ENCODE results near the gene GABBR2.

GRCh38 chr9:98647236-98647635 is 61.5 kb downstream of the GABBR2 start:
- TF ChIP-seq, protein P1, sequence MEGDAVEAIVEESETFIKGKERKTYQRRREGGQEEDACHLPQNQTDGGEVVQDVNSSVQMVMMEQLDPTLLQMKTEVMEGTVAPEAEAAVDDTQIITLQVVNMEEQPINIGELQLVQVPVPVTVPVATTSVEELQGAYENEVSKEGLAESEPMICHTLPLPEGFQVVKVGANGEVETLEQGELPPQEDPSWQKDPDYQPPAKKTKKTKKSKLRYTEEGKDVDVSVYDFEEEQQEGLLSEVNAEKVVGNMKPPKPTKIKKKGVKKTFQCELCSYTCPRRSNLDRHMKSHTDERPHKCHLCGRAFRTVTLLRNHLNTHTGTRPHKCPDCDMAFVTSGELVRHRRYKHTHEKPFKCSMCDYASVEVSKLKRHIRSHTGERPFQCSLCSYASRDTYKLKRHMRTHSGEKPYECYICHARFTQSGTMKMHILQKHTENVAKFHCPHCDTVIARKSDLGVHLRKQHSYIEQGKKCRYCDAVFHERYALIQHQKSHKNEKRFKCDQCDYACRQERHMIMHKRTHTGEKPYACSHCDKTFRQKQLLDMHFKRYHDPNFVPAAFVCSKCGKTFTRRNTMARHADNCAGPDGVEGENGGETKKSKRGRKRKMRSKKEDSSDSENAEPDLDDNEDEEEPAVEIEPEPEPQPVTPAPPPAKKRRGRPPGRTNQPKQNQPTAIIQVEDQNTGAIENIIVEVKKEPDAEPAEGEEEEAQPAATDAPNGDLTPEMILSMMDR (conservative IDR thresholded peaks at IDR 0.05) = no peak
- TF ChIP-seq EZH2 (IDR thresholded peaks at IDR 0.05; ENCODE audit: low read depth) = no peak
